K562 (cell line): ENCODE measurements around the gene PSMB7. TPM values are rescaled to one million over a fixed set of nuclear protein-coding genes. Genes with fewer than 3 reads are reported as not detected.

Source experiments
- ATAC-seq: fragments of 200-7000 bp; cut with Tn5 transposase; 3 replicates; pipeline ENCODE4 v1.9.1; 2020; ENCODE audit warnings: moderate library complexity
- BruUV-seq: library from RNA; stranded (reverse); fragments of 400-500 nt; replicated peaks from 2 replicates; lab custom pipeline; 2021; lab: Mats Ljungman, UMichigan
- CTCF ChIA-PET: fragments of 300-600 bp; formaldehyde crosslinking; extraction: SDS; loops from one replicate; lab custom pipeline; 2021; ENCODE audit warnings: low intra/inter-chr PET ratio; lab: Yijun Ruan, JAX
- POLR2A ChIA-PET: fragments of 300-600, 350-650 bp; sonication (Branson Sonifier 250); formaldehyde crosslinking; extraction: SDS; loops from one replicate; lab custom pipeline; 2021; ENCODE audit warnings: antibody characterized with exemption, inconsistent platforms; lab: Yijun Ruan, JAX
- DNase-seq, 4 experiments: peaks; one replicate each; pipeline versions ENCODE4 v3.0.0 to v3.0.0-alpha.2; 2011 to 2018; ENCODE audit warnings: low spot score in 3 of 4, mixed read lengths in 3 of 4; ENCODE audit errors: extremely low read depth in 1 of 4
- FAIRE-seq: peaks from 2 replicates; lab custom pipeline; 2011; peaks lifted over from hg19 to GRCh38; lab: Jason Lieb, UNC
- H2AFZ ChIP-seq: 2 replicates; pipeline ENCODE4 v1.6.0; 2011; ENCODE audit warnings: low read depth, low read length, control low read depth, inconsistent platforms
- H3K27ac ChIP-seq: fragments of 200-600 bp; 3 replicates; pipeline ENCODE4 v1.8.0; 2011; ENCODE audit warnings: low read depth, mild to moderate bottlenecking, control low read depth, inconsistent platforms, low read length, moderate library complexity, mixed read lengths; ENCODE audit errors: extremely low read depth
- H3K27me3 ChIP-seq, 2 experiments: fragments of 300-600 bp in 1 of 2; 2 replicates in 1 of 2; 3 replicates in 1 of 2; pipeline versions ENCODE4 v1.6.0 to v1.8.0; 2011; ENCODE audit warnings: inconsistent platforms in 2 of 2, low read length in 2 of 2, mild to moderate bottlenecking in 1 of 2, mixed read lengths in 1 of 2, moderate library complexity in 1 of 2; ENCODE audit not compliant: control insufficient read depth in 2 of 2, insufficient read depth in 2 of 2
- H3K36me3 ChIP-seq: fragments of 300-600 bp; 3 replicates; pipeline ENCODE4 v1.8.0; 2011; ENCODE audit warnings: mild to moderate bottlenecking, low read length, inconsistent platforms; ENCODE audit not compliant: control insufficient read depth, insufficient read depth
- H3K4me1 ChIP-seq, 2 experiments: fragments of 200-600 bp in 1 of 2; replicated peaks in 1 of 2; 2 replicates in 1 of 2; 3 replicates in 1 of 2; pipeline versions ENCODE4 v1.5.1 to v1.8.0; 2011; ENCODE audit warnings: inconsistent platforms in 2 of 2, low read length in 2 of 2, mild to moderate bottlenecking in 1 of 2, mixed read lengths in 1 of 2, moderate library complexity in 1 of 2; ENCODE audit not compliant: control insufficient read depth in 2 of 2, insufficient read depth in 2 of 2
- H3K4me2 ChIP-seq: 2 replicates; pipeline ENCODE4 v1.6.1; 2011; ENCODE audit warnings: low read length, control low read depth, inconsistent platforms, mixed read lengths; ENCODE audit not compliant: insufficient read depth
- H3K4me3 ChIP-seq: fragments of 200-600 bp; sonication (generic), shearing (Covaris generic); 2 replicates; pipeline ENCODE4 v1.5.1; 2016; ENCODE audit warnings: control low read depth, inconsistent platforms
- H3K79me2 ChIP-seq: fragments of 200-600 bp; 3 replicates; pipeline ENCODE4 v1.8.0; 2011; ENCODE audit warnings: low read length, inconsistent platforms; ENCODE audit not compliant: control insufficient read depth, insufficient read depth
- H3K9ac ChIP-seq, 2 experiments: 2 replicates each; pipeline versions ENCODE4 v1.6.0 to v1.6.1; 2011; ENCODE audit warnings: low read depth in 2 of 2, low read length in 2 of 2, control low read depth in 1 of 2, inconsistent platforms in 1 of 2, mild to moderate bottlenecking in 1 of 2, mixed read lengths in 1 of 2; ENCODE audit not compliant: insufficient read depth in 1 of 2
- H3K9me1 ChIP-seq: one replicate; pipeline ENCODE4 v1.6.0; 2011; ENCODE audit warnings: inconsistent platforms, mild to moderate bottlenecking, low read length, moderate library complexity; ENCODE audit not compliant: control insufficient read depth, insufficient read depth
- H3K9me3 ChIP-seq: replicated peaks from 2 replicates; pipeline ENCODE4 v1.5.1; 2011; ENCODE audit warnings: low read depth, low read length, inconsistent platforms; ENCODE audit not compliant: control insufficient read depth, insufficient read depth
- H4K20me1 ChIP-seq: replicated peaks from 2 replicates; pipeline ENCODE4 v1.6.1; 2011; ENCODE audit warnings: low read length, inconsistent platforms, mixed read lengths; ENCODE audit not compliant: control insufficient read depth, insufficient read depth
- BCOR ChIP-seq: fragments of 450-650 bp; IDR thresholded peaks from 2 replicates; pipeline ENCODE4 v1.6.1; 2016
- CBFA2T2 ChIP-seq: fragments of 450-650 bp; conservative IDR thresholded peaks from 2 replicates; pipeline ENCODE4 v1.6.1; 2017; ENCODE audit warnings: mild to moderate bottlenecking
- ELF2 ChIP-seq: fragments of 250-450 bp; sonication (Bioruptor Pico); IDR thresholded peaks from 2 replicates; pipeline ENCODE4 v1.5.0; 2021; ENCODE audit warnings: mild to moderate bottlenecking
- ETS1 ChIP-seq: conservative IDR thresholded peaks from 2 replicates; pipeline ENCODE4 v1.6.1; 2011; ENCODE audit warnings: low read depth, mild to moderate bottlenecking, low read length; ENCODE audit not compliant: control insufficient read depth
- FOXJ2 ChIP-seq: fragments of 200-800 bp; sonication (Bioruptor generic); IDR thresholded peaks from 2 replicates; pipeline ENCODE4 v1.6.1; 2016; ENCODE audit warnings: missing genetic modification characterization, missing compliant biosample characterization
- GABPA ChIP-seq: fragments of 200-800 bp; sonication (Bioruptor generic); conservative IDR thresholded peaks from 2 replicates; pipeline ENCODE4 v1.6.1; 2016; ENCODE audit warnings: low read depth, missing genetic modification characterization, missing compliant biosample characterization
- HOXB6 ChIP-seq: fragments of 250-450 bp; sonication (Bioruptor Pico); IDR thresholded peaks from 2 replicates; pipeline ENCODE4 v1.5.1; 2022; ENCODE audit warnings: mild to moderate bottlenecking, borderline replicate concordance
- KDM4B ChIP-seq, 2 experiments: fragments of 450-650 bp in 1 of 2; sonication (generic) in 1 of 2; IDR thresholded peaks; 2 replicates each; pipeline ENCODE4 v1.6.1; 2016 to 2017; ENCODE audit warnings: borderline replicate concordance in 2 of 2, antibody characterized with exemption in 1 of 2, low read depth in 1 of 2, mild to moderate bottlenecking in 1 of 2
- POU5F1 ChIP-seq: fragments of 150-350 bp; IDR thresholded peaks from 2 replicates; pipeline ENCODE4 v1.6.1; 2014; ENCODE audit warnings: borderline replicate concordance, low read length, low read depth, mild to moderate bottlenecking; ENCODE audit not compliant: partially characterized antibody
- RBM14 ChIP-seq: fragments of 200-400 bp; formaldehyde crosslinking; IDR thresholded peaks from 2 replicates; pipeline ENCODE4 v1.6.1; 2018; ENCODE audit warnings: low read depth, mild to moderate bottlenecking, low read length, moderate library complexity, borderline replicate concordance; ENCODE audit not compliant: insufficient read depth
- RFX5 ChIP-seq: IDR thresholded peaks from 2 replicates; pipeline ENCODE4 v1.6.1; 2011; ENCODE audit warnings: low read depth, mild to moderate bottlenecking, improper control_type of control experiment, low read length
- SMARCC2 ChIP-seq: fragments of 450-650 bp; IDR thresholded peaks from 2 replicates; pipeline ENCODE4 v1.6.1; 2017; ENCODE audit warnings: antibody characterized with exemption, moderate library complexity, mild to moderate bottlenecking, low read depth
- TBL1XR1 ChIP-seq, 2 experiments: IDR thresholded peaks; 2 replicates each; pipeline ENCODE4 v1.6.1; 2012; ENCODE audit warnings: improper control_type of control experiment in 2 of 2, low read length in 2 of 2, mild to moderate bottlenecking in 1 of 2
- ZNF395 ChIP-seq: fragments of 200-800 bp; sonication (Bioruptor generic); IDR thresholded peaks from 2 replicates; pipeline ENCODE4 v1.6.1; 2017; ENCODE audit warnings: missing genetic modification characterization, missing compliant biosample characterization
- ZNF668 ChIP-seq: fragments of 250-450 bp; sonication (Bioruptor Pico); IDR thresholded peaks from 2 replicates; pipeline ENCODE4 v1.8.0; 2022; ENCODE audit warnings: mild to moderate bottlenecking, inconsistent platforms
- ZNF778 ChIP-seq: fragments of 450-650 bp; formaldehyde crosslinking; IDR thresholded peaks from 2 replicates; pipeline ENCODE4 v1.4.0; 2020; ENCODE audit warnings: mild to moderate bottlenecking, moderate library complexity
- WGBS: fragments of 100-300 bp; shearing (Covaris generic); methylation state at CpG from one replicate; pipeline ENCODE4 v1.1.6; 2016; ENCODE audit warnings: low coverage, mixed read lengths; ENCODE audit not compliant: insufficient coverage; ENCODE audit errors: missing lambda C conversion rate; 5-methylcytosine and 5-hydroxymethylcytosine counted together
- in situ Hi-C: fragments of 300-500 bp; cut with MboI; formaldehyde crosslinking; loops from 4 replicates; pipeline ENCODE4 v1.15.0; 2018; ENCODE audit warnings: inconsistent platforms, mixed read lengths
- intact Hi-C: fragments of 100-400 bp; cut with micrococcal nuclease; formaldehyde crosslinking; loops from 2 replicates; pipeline ENCODE4 v1.14.2; 2022
- polyA plus RNA-seq, 8 experiments: library from polyadenylated mRNA; depleted of rRNA in 4 of 8; stranded (reverse) in 5 of 8; unstranded in 3 of 8; fragments of >200 nt; fragmentation: Nextera tagmentation in 2 of 8; fragmentation: Illumina TruSeq in 1 of 8; extraction: Ambion mirVana in 2 of 8; extraction: Trizol in 1 of 8; gene quantifications; 2 replicates each; pipeline versions ENCODE4 v1.2.1 to v1.2.3, GENCODE V29; 2011 to 2014; ENCODE audit warnings: inconsistent platforms in 1 of 8, missing spikeins in 1 of 8
- total RNA-seq, 7 experiments: library from RNA; depleted of rRNA in 6 of 7; stranded (reverse); fragments of >200 nt in 6 of 7; fragmentation: Illumina TruSeq in 2 of 7; extraction: Trizol in 2 of 7; gene quantifications; 2 replicates each; pipeline versions ENCODE4 v1.2.1 to v1.2.3, GENCODE V29; 2011 to 2021; ENCODE audit warnings: low replicate concordance in 1 of 7
- TF ChIP-seq, protein P1 (sequence below): fragments of 450-650 bp; formaldehyde crosslinking; IDR thresholded peaks from 2 replicates; pipeline ENCODE4 v1.4.0; 2022; ENCODE audit warnings: missing genetic modification characterization

Gene PSMB7
- total and polyA plus RNA-seq, 9 of the 15 experiments (the other 6 are each of a cell fraction or from before 2014, with no cell fraction given), result 321 to 978 (median 407) TPM

- Histone ChIP-seq H3K27me3 (peaks cover 0 to 8% of the 10 kb centered on the region in 2 experiments; a peak in 2 of 5 replicates), H3K9me3 (peaks cover 6% of the 10 kb centered on the region), H3K4me1 (peaks cover 11 to 19% of the 10 kb centered on the region in 2 experiments; a peak in 4 of 5 replicates), H3K4me3 (no peak overlapping the region), H3K9ac (no peak overlapping the region), H3K9me1 (no peaks in the 10 kb centered on the region), H2AFZ (no peak overlapping the region), H3K79me2 (peaks cover 3% of the 10 kb centered on the region), H3K4me2 (no peak overlapping the region), H3K36me3 (no peaks in the 10 kb centered on the region; the same call in 2 of the 3 replicates), H3K27ac (no peak overlapping the region), H4K20me1 (no peaks in the 10 kb centered on the region; the same call in 1 of the 2 replicates)
- in situ Hi-C loops, result loop anchor here (25.0 kb wide), 1 partner anchor 292 kb away; no protein-coding TSS in a partner anchor
- ATAC-seq (no peak; the same call in 2 of the 3 replicates), DNase-seq (no peak), FAIRE-seq (no peak)
- 56% methylated on average over 5 of the region's 6 CpGs for WGBS
- no TSS peak for BruUV-seq
- intact Hi-C loops, result loop anchor here (1.0 kb wide), 1 partner anchor 116 kb away; no protein-coding TSS in a partner anchor
- ChIA-PET POLR2A (interaction anchor here (0.6 kb wide), 1 partner anchor 213 kb away, joined by 4 read pairs; no protein-coding TSS in a partner anchor), CTCF (interaction anchor here (0.6 to 2.4 kb wide), 3 partner anchors 116 to 299 kb away, joined by 3 to 29 read pairs (median 5); no protein-coding TSS in a partner anchor)
- no peak for TF ChIP-seq KDM4B (IDR thresholded peaks at IDR 0.05; ENCODE audit: borderline replicate concordance in 2 of 2, low read depth in 1 of 2)
- TF ChIP-seq CBFA2T2, result no peak
- no peak for TF ChIP-seq ZNF668 (CRISPR knock-in tag)
- no peak for TF ChIP-seq SMARCC2
- TF ChIP-seq, protein P1, sequence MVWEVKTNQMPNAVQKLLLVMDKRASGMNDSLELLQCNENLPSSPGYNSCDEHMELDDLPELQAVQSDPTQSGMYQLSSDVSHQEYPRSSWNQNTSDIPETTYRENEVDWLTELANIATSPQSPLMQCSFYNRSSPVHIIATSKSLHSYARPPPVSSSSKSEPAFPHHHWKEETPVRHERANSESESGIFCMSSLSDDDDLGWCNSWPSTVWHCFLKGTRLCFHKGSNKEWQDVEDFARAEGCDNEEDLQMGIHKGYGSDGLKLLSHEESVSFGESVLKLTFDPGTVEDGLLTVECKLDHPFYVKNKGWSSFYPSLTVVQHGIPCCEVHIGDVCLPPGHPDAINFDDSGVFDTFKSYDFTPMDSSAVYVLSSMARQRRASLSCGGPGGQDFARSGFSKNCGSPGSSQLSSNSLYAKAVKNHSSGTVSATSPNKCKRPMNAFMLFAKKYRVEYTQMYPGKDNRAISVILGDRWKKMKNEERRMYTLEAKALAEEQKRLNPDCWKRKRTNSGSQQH (CRISPR knock-in tag), result no peak
- TF ChIP-seq ETS1, result 0 out of 2 replicates have a peak, but pooled peaks have one; percentile 9
- no peak for TF ChIP-seq ZNF778 (CRISPR knock-in tag)
- TF ChIP-seq HOXB6 (CRISPR knock-in tag), result no peak
- TF ChIP-seq BCOR, result 0 out of 2 replicates have a peak, but pooled peaks have one; percentile 10
- TF ChIP-seq ZNF395 (CRISPR knock-in tag), result no peak
- no peak for TF ChIP-seq RBM14
- no peak for TF ChIP-seq ELF2 (CRISPR knock-in tag)
- TF ChIP-seq FOXJ2 (tag), result no peak
- no peak for TF ChIP-seq RFX5
- no peak for TF ChIP-seq TBL1XR1 (IDR thresholded peaks at IDR 0.05; ENCODE audit: low read length in 2 of 2)
- TF ChIP-seq POU5F1, result no peak
- TF ChIP-seq GABPA (tag), result no peak
Measured at GRCh38 chr9:124419832-124420489, 4.7 kb upstream of the PSMB7 start.
